ENCODE measurements around the gene ARHGAP25.

GRCh38 chr2:68743531-68743930 lies 8.9 kb downstream of the ARHGAP25 start:
- no peak for TF ChIP-seq POLR2A (IDR thresholded peaks at IDR 0.05)
- no peak for TF ChIP-seq CTCF (IDR thresholded peaks at IDR 0.05)
